KBM-7 (cell line): ENCODE measurements around the gene POLD1.
A peak's percentile ranks its signal among the peaks of the same experiment; 100 is the strongest.
"Not testable (repeated sequence)": the region's sequence is repeated elsewhere in the genome, so short reads cannot be mapped to it uniquely, and the experiment has no call there.

Experiments used
- DNase-seq: peaks from one replicate; pipeline ENCODE4 v3.0.0-alpha.2; 2015
- in situ Hi-C: fragments of 300-500 bp; cut with MboI; formaldehyde crosslinking; loops from 2 replicates; pipeline ENCODE4 v1.14.3; 2020; ENCODE audit warnings: low sequenced_read_pairs, low pct_unique_long_range_greater_than_20kb, mixed read lengths

The POLD1 gene

DNA sequence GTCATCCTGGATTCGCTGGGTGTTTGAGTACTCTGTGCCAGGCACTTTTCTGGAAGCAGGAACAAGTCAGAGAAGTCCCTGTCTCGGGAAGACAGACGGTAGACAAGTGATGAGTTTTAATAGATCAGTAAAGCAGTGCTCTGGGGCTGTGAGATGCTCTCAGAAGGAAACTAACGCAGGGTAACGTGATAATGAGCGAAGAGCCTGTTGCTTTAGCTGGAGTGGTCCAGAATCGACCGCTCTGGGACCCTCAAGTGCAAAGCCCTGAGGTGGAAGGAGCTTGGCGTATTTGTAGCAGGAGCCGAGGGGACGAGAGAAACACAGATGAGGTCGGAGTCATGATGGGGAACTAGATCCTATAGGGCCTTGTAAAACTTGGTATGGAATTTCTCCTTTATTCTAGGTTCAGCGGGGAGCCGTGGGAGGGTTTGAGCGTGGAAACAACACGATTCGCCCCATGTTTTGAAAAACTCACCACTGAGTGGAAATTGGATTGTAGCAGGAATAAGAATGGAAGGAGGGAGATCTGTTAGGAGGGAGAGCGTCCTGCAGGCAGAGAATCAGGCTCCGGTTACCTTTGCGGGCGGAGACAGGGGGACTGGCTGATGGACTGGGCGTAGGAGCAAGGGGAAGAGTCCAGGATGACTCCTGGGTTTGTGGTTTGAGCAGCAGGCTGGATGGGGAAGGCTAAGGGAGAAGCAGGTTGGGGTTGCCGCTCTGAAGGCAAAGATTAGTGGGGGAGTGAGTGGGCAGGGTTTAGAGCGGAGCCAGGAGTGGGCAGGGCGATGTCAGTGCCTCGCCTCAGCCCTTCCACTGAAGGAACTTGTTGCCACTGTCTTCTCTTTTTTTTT lies 763 bp downstream of the POLD1 start:
- DNase-seq, result peak; percentile 77
- in situ Hi-C loops, result no loop called here

- in situ Hi-C loops, result no loop called here
- DNase-seq, result peak; percentile 19
These were observed 3.2 kb downstream of the POLD1 start for GRCh38 chr19:50387176-50387867.

DNA sequence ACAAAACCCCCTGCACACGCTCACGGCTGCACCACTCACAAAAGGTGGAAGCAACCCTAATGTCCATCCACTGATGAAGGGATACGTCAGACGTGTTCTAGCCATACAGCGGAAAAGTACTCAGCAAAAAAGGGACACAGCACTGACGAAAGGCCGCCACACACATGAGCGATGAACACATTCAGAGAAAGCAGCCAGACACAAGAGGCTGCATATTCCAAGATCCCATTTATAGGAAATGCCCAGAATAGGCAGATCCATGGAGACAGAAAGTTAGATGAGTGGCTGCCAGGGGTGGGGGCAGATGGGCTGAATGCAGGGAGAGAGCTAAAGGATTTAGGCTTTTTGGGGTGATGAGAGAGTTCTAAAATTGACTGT lies 3.7 kb downstream of the POLD1 start:
- in situ Hi-C loops, result no loop called here
- DNase-seq, result no peak

DNA sequence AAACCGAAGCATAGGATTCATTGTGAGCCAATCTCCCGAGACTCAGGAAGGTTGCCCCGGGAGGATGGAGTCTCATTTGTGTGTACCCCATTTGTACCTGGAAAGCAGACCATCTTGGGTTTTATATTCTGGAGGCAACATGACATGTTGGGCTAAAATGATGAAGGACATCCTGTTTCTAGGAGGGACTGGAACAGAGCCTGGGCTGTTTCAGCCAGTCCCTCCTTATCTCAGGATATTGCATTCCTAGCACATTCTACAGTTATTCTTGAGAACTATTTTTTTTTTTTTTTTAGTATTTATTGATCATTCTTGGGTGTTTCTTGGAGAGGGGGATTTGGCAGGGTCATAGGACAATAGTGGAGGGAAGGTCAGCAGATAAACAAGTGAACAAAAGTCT lies 6.1 kb downstream of the POLD1 start:
- DNase-seq, in situ Hi-C loops: not testable (repeated sequence)

DNA sequence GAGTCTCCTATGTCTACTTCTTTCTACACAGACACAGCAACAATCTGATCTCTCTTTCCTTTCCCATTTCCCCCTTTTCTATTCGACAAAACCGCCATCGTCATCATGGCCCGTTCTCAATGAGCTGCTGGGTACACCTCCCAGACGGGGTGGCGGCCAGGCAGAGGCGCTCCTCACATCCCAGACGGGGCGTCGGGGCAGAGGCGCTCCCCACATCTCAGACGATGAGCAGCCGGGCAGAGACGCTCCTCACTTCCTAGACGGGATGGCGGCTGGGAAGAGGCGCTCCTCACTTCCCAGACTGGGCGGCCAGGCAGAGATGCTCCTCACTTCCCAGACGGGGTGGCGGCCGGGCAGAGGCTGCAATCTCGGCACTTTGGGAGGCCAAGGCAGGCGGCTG lies 6.8 kb downstream of the POLD1 start:
- DNase-seq, in situ Hi-C loops: not testable (repeated sequence)

DNA sequence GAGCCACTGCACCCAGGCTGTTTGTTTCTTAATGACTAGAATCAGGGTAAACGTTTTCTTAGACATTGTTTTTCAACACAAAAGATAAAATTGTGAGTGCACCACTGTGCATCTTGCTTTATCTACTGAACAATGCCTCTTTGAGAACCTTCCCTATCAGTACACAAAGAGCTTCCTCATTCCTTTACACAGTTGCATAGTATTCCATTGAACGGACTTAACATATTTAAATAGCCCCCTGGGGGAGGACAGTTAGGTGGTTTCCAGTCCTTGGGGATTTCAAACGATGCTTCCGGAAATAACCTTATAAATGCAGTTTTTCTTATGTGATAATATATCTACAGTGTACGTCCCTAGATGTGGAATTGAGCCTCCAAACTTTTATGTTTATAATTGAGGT lies 8.6 kb downstream of the POLD1 start:
- no peak for DNase-seq
- in situ Hi-C loops, result no loop called here

- in situ Hi-C loops, result no loop called here
- DNase-seq, result no peak
These were observed 9.4 kb downstream of the POLD1 start for GRCh38 chr19:50393589-50393988.

GRCh38 chr19:50394017-50394416 lies 9.9 kb downstream of the POLD1 start:
- no peak for DNase-seq
- in situ Hi-C loops, result no loop called here

DNA sequence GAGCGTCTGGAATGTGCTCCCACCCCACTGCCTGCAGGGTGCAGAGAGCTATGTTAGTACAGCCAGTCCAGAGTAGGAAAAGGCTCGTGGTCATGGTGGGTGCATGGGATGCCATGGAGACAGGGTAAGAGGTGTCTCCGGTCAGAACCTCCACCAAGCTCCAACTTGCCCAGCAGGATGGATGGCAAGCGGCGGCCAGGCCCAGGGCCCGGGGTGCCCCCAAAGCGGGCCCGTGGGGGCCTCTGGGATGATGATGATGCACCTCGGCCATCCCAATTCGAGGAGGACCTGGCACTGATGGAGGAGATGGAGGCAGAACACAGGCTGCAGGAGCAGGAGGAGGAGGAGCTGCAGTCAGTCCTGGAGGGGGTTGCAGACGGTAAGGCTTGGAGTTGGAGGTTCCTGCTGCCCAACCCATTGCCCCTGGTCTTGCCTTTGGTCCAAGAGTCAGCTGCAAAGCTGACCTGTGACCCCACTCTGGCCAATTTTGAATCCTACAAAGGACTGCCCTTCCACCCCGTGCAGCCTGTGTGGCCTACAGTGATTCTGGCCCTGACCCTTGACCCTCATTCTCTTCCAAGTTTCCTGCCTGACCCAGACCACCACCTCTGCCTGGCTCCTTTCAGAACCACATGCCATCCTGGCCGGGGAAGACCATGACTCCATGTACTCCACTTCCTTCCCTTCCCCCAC lies 14.7 kb downstream of the POLD1 start:
- in situ Hi-C loops, result no loop called here
- DNase-seq, result no peak

DNA sequence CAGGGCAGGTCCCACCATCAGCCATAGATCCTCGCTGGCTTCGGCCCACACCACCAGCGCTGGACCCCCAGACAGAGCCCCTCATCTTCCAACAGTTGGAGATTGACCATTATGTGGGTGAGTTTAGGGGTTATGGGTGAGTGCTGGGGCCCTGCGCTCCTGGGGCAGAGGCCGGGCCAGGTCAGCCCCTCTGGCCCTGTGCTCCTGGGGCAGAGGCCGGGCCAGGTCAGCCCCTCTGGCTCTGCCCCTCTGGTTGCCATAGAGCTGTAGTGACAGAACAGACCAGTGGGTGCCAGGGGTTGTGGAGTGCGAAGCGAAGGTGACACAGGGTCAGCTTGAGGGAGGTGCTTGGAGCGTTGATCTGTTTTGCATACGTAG lies 15.2 kb downstream of the POLD1 start:
- no peak for DNase-seq
- in situ Hi-C loops, result no loop called here

- no peak for DNase-seq
- in situ Hi-C loops, result no loop called here
These were observed 17.7 kb downstream of the POLD1 start for GRCh38 chr19:50401605-50402450.

DNA sequence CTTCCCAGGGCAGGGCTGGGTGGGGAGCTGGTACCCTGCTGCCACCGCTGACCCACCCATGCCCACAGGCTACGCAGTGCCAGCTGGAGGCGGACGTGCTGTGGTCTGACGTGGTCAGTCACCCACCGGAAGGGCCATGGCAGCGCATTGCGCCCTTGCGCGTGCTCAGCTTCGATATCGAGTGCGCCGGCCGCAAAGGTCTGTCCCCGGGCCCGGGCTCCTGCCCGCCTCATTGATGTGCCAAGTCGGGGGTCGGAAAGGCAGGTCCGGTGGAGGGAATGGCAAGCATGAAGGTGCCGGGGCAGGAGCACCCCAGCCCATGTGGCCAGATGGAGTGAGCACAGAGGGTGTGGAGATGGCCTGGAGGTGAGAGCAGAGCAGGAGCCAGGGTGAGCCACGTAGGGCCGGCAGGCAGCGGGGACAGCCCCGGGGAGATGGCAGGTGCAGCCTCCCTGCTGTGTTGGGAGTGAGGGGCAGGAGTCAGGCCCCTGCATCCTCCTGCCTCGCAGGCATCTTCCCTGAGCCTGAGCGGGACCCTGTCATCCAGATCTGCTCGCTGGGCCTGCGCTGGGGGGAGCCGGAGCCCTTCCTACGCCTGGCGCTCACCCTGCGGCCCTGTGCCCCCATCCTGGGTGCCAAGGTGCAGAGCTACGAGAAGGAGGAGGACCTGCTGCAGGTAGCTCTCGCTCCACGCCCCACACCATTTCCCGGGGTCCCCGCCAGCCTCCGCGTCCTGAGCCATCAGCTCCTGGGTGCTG lies 18.6 kb downstream of the POLD1 start:
- in situ Hi-C loops, result no loop called here

GRCh38 chr19:50406156-50406820 lies 22.1 kb downstream of the POLD1 start:
- in situ Hi-C loops, result no loop called here
- DNase-seq, result no peak

More for the DNA sequence above, 18.6 kb downstream of the POLD1 start:
- DNase-seq, result no peak

DNA sequence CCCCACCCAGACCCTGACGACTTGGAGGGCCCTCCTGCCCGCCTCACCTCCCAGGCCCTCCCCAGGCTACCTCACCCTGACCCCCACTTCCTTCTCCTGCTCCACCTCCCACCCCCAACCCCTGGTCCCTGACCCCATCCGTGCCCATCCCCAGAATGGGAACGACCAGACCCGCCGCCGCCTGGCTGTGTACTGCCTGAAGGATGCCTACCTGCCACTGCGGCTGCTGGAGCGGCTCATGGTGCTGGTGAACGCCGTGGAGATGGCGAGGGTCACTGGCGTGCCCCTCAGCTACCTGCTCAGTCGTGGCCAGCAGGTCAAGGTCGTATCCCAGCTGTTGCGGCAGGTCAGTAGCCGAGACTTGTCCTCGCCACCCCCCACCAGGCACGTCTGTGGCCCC lies 22.7 kb downstream of the POLD1 start:
- in situ Hi-C loops, result no loop called here
- no peak for DNase-seq

DNA sequence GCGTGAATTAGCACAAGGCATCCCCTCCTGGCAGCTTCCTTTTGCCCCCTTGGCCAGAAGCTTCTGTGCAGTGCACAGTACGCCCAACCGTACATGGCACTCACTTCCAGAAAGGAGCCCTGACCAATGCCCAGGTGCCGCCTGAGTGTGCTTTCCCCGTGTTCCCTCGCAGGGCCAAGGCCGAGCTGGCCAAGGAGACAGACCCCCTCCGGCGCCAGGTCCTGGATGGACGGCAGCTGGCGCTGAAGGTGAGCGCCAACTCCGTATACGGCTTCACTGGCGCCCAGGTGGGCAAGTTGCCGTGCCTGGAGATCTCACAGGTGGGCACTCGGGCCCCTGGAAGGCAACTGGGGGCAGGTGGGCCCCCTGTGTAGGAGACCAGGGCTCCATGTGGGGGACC lies 25.2 kb downstream of the POLD1 start:
- DNase-seq, result no peak
- in situ Hi-C loops, result no loop called here

GRCh38 chr19:50410109-50410508 lies 26.0 kb downstream of the POLD1 start:
- DNase-seq, result no peak
- in situ Hi-C loops, result no loop called here

- in situ Hi-C loops, result no loop called here
- DNase-seq, result no peak
These were observed 28.3 kb downstream of the POLD1 start for GRCh38 chr19:50412419-50412818.

GRCh38 chr19:50413096-50413495 lies 28.9 kb downstream of the POLD1 start:
- in situ Hi-C loops, result no loop called here
- DNase-seq, result no peak
